HL-60 (cell line): ENCODE measurements around the gene DVL3.

Experiments used
- GABPA ChIP-seq: IDR thresholded peaks from 2 replicates; pipeline ENCODE4 v1.6.1; 2012; ENCODE audit warnings: low read depth
- POLR2AphosphoS5 ChIP-seq: IDR thresholded peaks from 2 replicates; pipeline ENCODE4 v1.6.1; 2012; ENCODE audit warnings: low read depth
- SPI1 ChIP-seq: IDR thresholded peaks from 2 replicates; pipeline ENCODE4 v1.6.1; 2012; ENCODE audit warnings: low read depth, mild to moderate bottlenecking, borderline replicate concordance
- TF ChIP-seq, protein P1 (sequence below): IDR thresholded peaks from one replicate; pipeline ENCODE4 v1.5.1; 2011; ENCODE audit warnings: low read length, control low read depth, inconsistent platforms; ENCODE audit not compliant: insufficient read depth
- TF ChIP-seq, protein P2 (sequence below): IDR thresholded peaks from 2 replicates; pipeline ENCODE4 v1.6.1; 2012; ENCODE audit warnings: low read depth; ENCODE audit not compliant: insufficient replicate concordance

GRCh38 chr3:184172681-184173373, 17.6 kb downstream of the DVL3 start:
- TF ChIP-seq, protein P1, sequence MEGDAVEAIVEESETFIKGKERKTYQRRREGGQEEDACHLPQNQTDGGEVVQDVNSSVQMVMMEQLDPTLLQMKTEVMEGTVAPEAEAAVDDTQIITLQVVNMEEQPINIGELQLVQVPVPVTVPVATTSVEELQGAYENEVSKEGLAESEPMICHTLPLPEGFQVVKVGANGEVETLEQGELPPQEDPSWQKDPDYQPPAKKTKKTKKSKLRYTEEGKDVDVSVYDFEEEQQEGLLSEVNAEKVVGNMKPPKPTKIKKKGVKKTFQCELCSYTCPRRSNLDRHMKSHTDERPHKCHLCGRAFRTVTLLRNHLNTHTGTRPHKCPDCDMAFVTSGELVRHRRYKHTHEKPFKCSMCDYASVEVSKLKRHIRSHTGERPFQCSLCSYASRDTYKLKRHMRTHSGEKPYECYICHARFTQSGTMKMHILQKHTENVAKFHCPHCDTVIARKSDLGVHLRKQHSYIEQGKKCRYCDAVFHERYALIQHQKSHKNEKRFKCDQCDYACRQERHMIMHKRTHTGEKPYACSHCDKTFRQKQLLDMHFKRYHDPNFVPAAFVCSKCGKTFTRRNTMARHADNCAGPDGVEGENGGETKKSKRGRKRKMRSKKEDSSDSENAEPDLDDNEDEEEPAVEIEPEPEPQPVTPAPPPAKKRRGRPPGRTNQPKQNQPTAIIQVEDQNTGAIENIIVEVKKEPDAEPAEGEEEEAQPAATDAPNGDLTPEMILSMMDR = no peak
- TF ChIP-seq POLR2AphosphoS5 (no peak), SPI1 (no peak), GABPA (no peak)
- TF ChIP-seq, protein P2, sequence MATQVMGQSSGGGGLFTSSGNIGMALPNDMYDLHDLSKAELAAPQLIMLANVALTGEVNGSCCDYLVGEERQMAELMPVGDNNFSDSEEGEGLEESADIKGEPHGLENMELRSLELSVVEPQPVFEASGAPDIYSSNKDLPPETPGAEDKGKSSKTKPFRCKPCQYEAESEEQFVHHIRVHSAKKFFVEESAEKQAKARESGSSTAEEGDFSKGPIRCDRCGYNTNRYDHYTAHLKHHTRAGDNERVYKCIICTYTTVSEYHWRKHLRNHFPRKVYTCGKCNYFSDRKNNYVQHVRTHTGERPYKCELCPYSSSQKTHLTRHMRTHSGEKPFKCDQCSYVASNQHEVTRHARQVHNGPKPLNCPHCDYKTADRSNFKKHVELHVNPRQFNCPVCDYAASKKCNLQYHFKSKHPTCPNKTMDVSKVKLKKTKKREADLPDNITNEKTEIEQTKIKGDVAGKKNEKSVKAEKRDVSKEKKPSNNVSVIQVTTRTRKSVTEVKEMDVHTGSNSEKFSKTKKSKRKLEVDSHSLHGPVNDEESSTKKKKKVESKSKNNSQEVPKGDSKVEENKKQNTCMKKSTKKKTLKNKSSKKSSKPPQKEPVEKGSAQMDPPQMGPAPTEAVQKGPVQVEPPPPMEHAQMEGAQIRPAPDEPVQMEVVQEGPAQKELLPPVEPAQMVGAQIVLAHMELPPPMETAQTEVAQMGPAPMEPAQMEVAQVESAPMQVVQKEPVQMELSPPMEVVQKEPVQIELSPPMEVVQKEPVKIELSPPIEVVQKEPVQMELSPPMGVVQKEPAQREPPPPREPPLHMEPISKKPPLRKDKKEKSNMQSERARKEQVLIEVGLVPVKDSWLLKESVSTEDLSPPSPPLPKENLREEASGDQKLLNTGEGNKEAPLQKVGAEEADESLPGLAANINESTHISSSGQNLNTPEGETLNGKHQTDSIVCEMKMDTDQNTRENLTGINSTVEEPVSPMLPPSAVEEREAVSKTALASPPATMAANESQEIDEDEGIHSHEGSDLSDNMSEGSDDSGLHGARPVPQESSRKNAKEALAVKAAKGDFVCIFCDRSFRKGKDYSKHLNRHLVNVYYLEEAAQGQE = no peak
